GM12865 (cell line): ENCODE measurements around the gene ALG6.

Source experiments
- DNase-seq: peaks from one replicate; pipeline ENCODE4 v3.0.0; 2010; ENCODE audit warnings: low read depth
- H3K4me3 ChIP-seq: 2 replicates; pipeline ENCODE4 v1.5.1; 2011; ENCODE audit warnings: mild to moderate bottlenecking, low read depth, low read length, control low read depth
- CTCF ChIP-seq: IDR thresholded peaks from 2 replicates; pipeline ENCODE4 v1.5.1; 2011; ENCODE audit warnings: low read length, control low read depth, low read depth, inconsistent platforms; ENCODE audit not compliant: insufficient read depth; ENCODE audit errors: missing control alignments

The ALG6 gene

GRCh38 chr1:63359561-63359960 lies 7.9 kb upstream of the ALG6 start:
- no peak for DNase-seq
- no peak for TF ChIP-seq CTCF
- H3K4me3 ChIP-seq = no peak overlapping the region

GRCh38 chr1:63362073-63362472 lies 5.4 kb upstream of the ALG6 start:
- no peak for DNase-seq
- no peak for TF ChIP-seq CTCF
- H3K4me3 ChIP-seq = no peak overlapping the region

GRCh38 chr1:63362578-63362977 lies 4.8 kb upstream of the ALG6 start:
- no peak for DNase-seq
- H3K4me3 ChIP-seq = no peak overlapping the region
- TF ChIP-seq CTCF = no peak

- no peak overlapping the region for H3K4me3 ChIP-seq
- no peak for TF ChIP-seq CTCF
- DNase-seq = no peak
Measured at GRCh38 chr1:63363014-63363413, 4.4 kb upstream of the ALG6 start.

- H3K4me3 ChIP-seq = peak overlapping the region; percentile 91
- TF ChIP-seq CTCF = no peak
- DNase-seq = no peak
Measured at GRCh38 chr1:63366908-63367214, 566 bp upstream of the ALG6 start.

- H3K4me3 ChIP-seq = peak overlapping the region; percentile 91
- TF ChIP-seq CTCF = no peak
- DNase-seq = peak; percentile 30
Measured at GRCh38 chr1:63368131-63368530, 704 bp downstream of the ALG6 start.

GRCh38 chr1:63379583-63379982 lies 12.2 kb downstream of the ALG6 start:
- TF ChIP-seq CTCF = no peak
- no peak for DNase-seq
- H3K4me3 ChIP-seq = no peak overlapping the region
